H9 (cell line): ENCODE data around the gene FAM78A. TPM values are rescaled to one million over a fixed set of nuclear protein-coding genes. Genes with fewer than 3 reads are reported as not detected.

Experiments used
- DNase-seq: peaks from one replicate; pipeline ENCODE4 v3.0.0-alpha.2; 2017
- H2AFZ ChIP-seq: one replicate; pipeline ENCODE4 v1.6.1; 2013; ENCODE audit warnings: mild to moderate bottlenecking, low read length, control low read depth, moderate library complexity
- H2AK5ac ChIP-seq: 2 replicates; pipeline ENCODE4 v1.6.1; 2013; ENCODE audit warnings: low read length, control low read depth, mixed read lengths; ENCODE audit not compliant: insufficient read length
- H2BK120ac ChIP-seq: one replicate; pipeline ENCODE4 v1.6.1; 2013; ENCODE audit warnings: low read depth, mild to moderate bottlenecking, low read length, control low read depth, inconsistent platforms; ENCODE audit not compliant: poor library complexity, severe bottlenecking
- H2BK12ac ChIP-seq: 2 replicates; pipeline ENCODE4 v1.6.1; 2013; ENCODE audit warnings: low read length, control low read depth, mixed read lengths, low read depth; ENCODE audit not compliant: insufficient read length
- H2BK15ac ChIP-seq: 2 replicates; pipeline ENCODE4 v1.6.1; 2013; ENCODE audit warnings: low read depth, low read length, control low read depth
- H2BK20ac ChIP-seq: one replicate; pipeline ENCODE4 v1.6.1; 2013; ENCODE audit warnings: low read depth, mild to moderate bottlenecking, low read length, control low read depth, inconsistent platforms; ENCODE audit not compliant: poor library complexity, severe bottlenecking
- H2BK5ac ChIP-seq: 2 replicates; pipeline ENCODE4 v1.6.1; 2013; ENCODE audit warnings: low read length, control low read depth, mixed read lengths; ENCODE audit not compliant: insufficient read length
- H3K14ac ChIP-seq: 2 replicates; pipeline ENCODE4 v1.6.1; 2013; ENCODE audit warnings: low read length, control low read depth; ENCODE audit not compliant: insufficient read depth
- H3K18ac ChIP-seq: 2 replicates; pipeline ENCODE4 v1.6.1; 2013; ENCODE audit warnings: low read depth, mild to moderate bottlenecking, mixed read lengths, low read length, control low read depth; ENCODE audit not compliant: insufficient read length
- H3K23ac ChIP-seq: 2 replicates; pipeline ENCODE4 v1.6.1; 2013; ENCODE audit warnings: low read length, control low read depth, mixed read lengths, low read depth; ENCODE audit not compliant: insufficient read length
- H3K23me2 ChIP-seq: 2 replicates; pipeline ENCODE4 v1.6.1; 2013; ENCODE audit warnings: low read depth, mild to moderate bottlenecking, mixed read lengths, low read length, control low read depth; ENCODE audit not compliant: insufficient read length, poor library complexity, severe bottlenecking
- H3K27ac ChIP-seq: 2 replicates; pipeline ENCODE4 v1.5.1; 2013; ENCODE audit warnings: low read length, control low read depth, mixed read lengths, low read depth; ENCODE audit not compliant: insufficient read length
- H3K27me3 ChIP-seq: 2 replicates; pipeline ENCODE4 v1.6.1; 2013; ENCODE audit warnings: low read length, control low read depth, inconsistent platforms; ENCODE audit not compliant: insufficient read depth
- H3K4ac ChIP-seq: 2 replicates; pipeline ENCODE4 v1.6.1; 2013; ENCODE audit warnings: low read depth, mild to moderate bottlenecking, control low read depth, inconsistent platforms, low read length, moderate library complexity
- H3K4me1 ChIP-seq: 2 replicates; pipeline ENCODE4 v1.6.1; 2013; ENCODE audit warnings: low read length, control low read depth, inconsistent platforms; ENCODE audit not compliant: insufficient read depth
- H3K4me2 ChIP-seq: 2 replicates; pipeline ENCODE4 v1.6.1; 2013; ENCODE audit warnings: low read length, control low read depth, mixed read lengths; ENCODE audit not compliant: insufficient read length, insufficient read depth
- H3K56ac ChIP-seq: 2 replicates; pipeline ENCODE4 v1.6.1; 2013; ENCODE audit warnings: low read depth, mild to moderate bottlenecking, mixed read lengths, low read length, control low read depth; ENCODE audit not compliant: insufficient read length
- H3K79me1 ChIP-seq: 2 replicates; pipeline ENCODE4 v1.6.1; 2013; ENCODE audit warnings: low read depth, mild to moderate bottlenecking, moderate library complexity, low read length, control low read depth, inconsistent platforms; ENCODE audit not compliant: insufficient read depth, poor library complexity, severe bottlenecking
- H3K79me2 ChIP-seq: 2 replicates; pipeline ENCODE4 v1.6.1; 2013; ENCODE audit warnings: low read length, control low read depth, inconsistent platforms; ENCODE audit not compliant: insufficient read depth
- H3K9ac ChIP-seq: 2 replicates; pipeline ENCODE4 v1.6.1; 2013; ENCODE audit warnings: low read length, control low read depth, mixed read lengths; ENCODE audit not compliant: insufficient read length; ENCODE audit errors: extremely low read depth
- H3K9me3 ChIP-seq: one replicate; pipeline ENCODE4 v1.6.1; 2013; ENCODE audit warnings: low read depth, low read length, inconsistent platforms; ENCODE audit not compliant: control insufficient read depth
- H3T11ph ChIP-seq: one replicate; pipeline ENCODE4 v1.6.1; 2013; ENCODE audit warnings: mild to moderate bottlenecking, low read length, control low read depth, inconsistent platforms
- H4K20me1 ChIP-seq: one replicate; pipeline ENCODE4 v1.6.1; 2013; ENCODE audit not compliant: control insufficient read depth, insufficient read length, insufficient read depth
- H4K5ac ChIP-seq: 2 replicates; pipeline ENCODE4 v1.6.1; 2013; ENCODE audit warnings: low read depth, mild to moderate bottlenecking, mixed read lengths, low read length, control low read depth; ENCODE audit not compliant: insufficient read length
- H4K8ac ChIP-seq: replicated peaks from 2 replicates; pipeline ENCODE4 v1.6.1; 2013; ENCODE audit warnings: low read length, control low read depth, mixed read lengths, low read depth; ENCODE audit not compliant: insufficient read length
- H4K91ac ChIP-seq: 2 replicates; pipeline ENCODE4 v1.6.1; 2013; ENCODE audit warnings: low read depth, mild to moderate bottlenecking, moderate library complexity, mixed read lengths, low read length, control low read depth; ENCODE audit not compliant: insufficient read length
- H3K27ac Mint-ChIP-seq, 3 experiments: 2 replicates in 2 of 3; 3 replicates in 1 of 3; pipeline ENCODE4 v1.8.0; 2020 to 2021; ENCODE audit warnings: mixed read lengths in 3 of 3, mild to moderate bottlenecking in 1 of 3, moderate library complexity in 1 of 3
- H3K27me3 Mint-ChIP-seq: 2 replicates; pipeline ENCODE4 v1.8.0; 2021; ENCODE audit warnings: low read depth, mild to moderate bottlenecking, moderate library complexity, mixed read lengths
- H3K36me3 Mint-ChIP-seq, 3 experiments: 2 replicates in 2 of 3; 3 replicates in 1 of 3; pipeline ENCODE4 v1.8.0; 2020 to 2021; ENCODE audit warnings: low read depth in 3 of 3, mixed read lengths in 3 of 3; ENCODE audit not compliant: insufficient read depth in 1 of 3
- H3K4me1 Mint-ChIP-seq, 2 experiments: 2 replicates each; pipeline ENCODE4 v1.8.0; 2020; ENCODE audit warnings: mixed read lengths in 2 of 2
- H3K4me3 Mint-ChIP-seq, 2 experiments: 2 replicates in 1 of 2; 3 replicates in 1 of 2; pipeline ENCODE4 v1.8.0; 2020 to 2021; ENCODE audit warnings: mild to moderate bottlenecking in 2 of 2, mixed read lengths in 2 of 2, moderate library complexity in 1 of 2
- H3K9me3 Mint-ChIP-seq, 2 experiments: 2 replicates in 1 of 2; 3 replicates in 1 of 2; pipeline ENCODE4 v1.8.0; 2020; ENCODE audit warnings: mild to moderate bottlenecking in 2 of 2, mixed read lengths in 2 of 2, moderate library complexity in 1 of 2
- WGBS: extraction: QIAGEN DNeasy Blood & Tissue Kit; methylation state at CpG from one replicate; pipeline ENCODE4 v1.1.7; 2013; ENCODE audit warnings: missing lambda C conversion rate, low lambda C conversion rate, mixed read lengths; ENCODE audit not compliant: insufficient read length; ENCODE audit errors: extremely low coverage; 5-methylcytosine and 5-hydroxymethylcytosine counted together
- total RNA-seq: library from RNA; stranded (reverse); gene quantifications from 2 replicates; pipeline ENCODE4 v1.2.1, GENCODE V29; 2021
- TF ChIP-seq, protein P1 (sequence below): fragments of 200-600 bp; sonication (generic); conservative IDR thresholded peaks from 3 replicates; pipeline ENCODE4 v1.8.0; 2021; ENCODE audit warnings: antibody characterized with exemption, mild to moderate bottlenecking

Gene FAM78A
- total RNA-seq, 1 experiment from 2014 or later: 1.9 TPM

DNA sequence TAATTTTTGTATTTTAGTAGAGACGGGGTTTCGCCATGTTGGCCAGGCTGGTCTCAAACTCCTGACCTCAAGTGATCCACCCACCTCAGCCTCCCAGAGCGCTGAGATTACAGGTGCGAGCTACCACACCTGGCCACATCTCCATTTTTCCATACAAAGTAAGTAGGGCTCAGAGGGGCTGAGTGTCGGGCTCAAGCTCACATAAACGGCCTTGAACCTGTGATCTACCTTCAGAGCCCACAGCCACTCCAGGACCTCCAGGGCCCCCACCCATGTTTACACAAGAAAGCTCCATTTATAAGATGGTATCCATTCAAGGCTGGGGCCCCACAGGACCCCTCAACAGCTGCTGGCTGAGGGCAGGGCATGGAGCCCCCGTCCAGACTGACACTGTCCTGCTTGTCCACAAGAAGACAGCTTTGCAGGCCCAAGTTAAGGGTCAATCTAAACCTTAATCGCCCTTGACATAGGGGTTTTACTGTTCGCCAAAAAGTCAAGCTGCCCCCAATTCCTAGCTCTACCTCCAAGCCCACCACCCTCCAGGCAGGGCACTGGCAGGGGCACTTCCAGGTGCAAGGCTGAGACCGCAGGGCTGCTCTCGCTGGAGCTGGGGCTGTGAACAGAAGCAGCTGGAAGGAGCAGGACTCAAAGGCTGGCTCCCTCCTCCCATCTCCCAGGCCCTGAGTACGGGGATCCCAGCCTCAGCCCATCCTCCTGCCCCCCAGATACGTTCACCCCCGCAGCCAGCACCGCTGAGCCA lies 18.9 kb downstream of the FAM78A start:
- peaks cover 0 to 4% (median 3%) of the 10 kb centered on the region in 3 experiments; a peak in 4 of 7 replicates for H3K36me3 Mint-ChIP-seq
- no peaks in the 10 kb centered on the region; the same call in 1 of the 2 replicates for H3K4me1 ChIP-seq
- H3K23ac ChIP-seq: no peak overlapping the region
- no peak overlapping the region for H3K4me2 ChIP-seq
- no peak overlapping the region for H2BK120ac ChIP-seq
- H3K14ac ChIP-seq: no peak overlapping the region; the same call in 1 of the 2 replicates
- H4K8ac ChIP-seq: no peak overlapping the region
- no peak overlapping the region for H2BK20ac ChIP-seq
- H3K79me1 ChIP-seq: no peaks in the 10 kb centered on the region
- peaks cover 11 to 31% of the 10 kb centered on the region in 2 experiments for H3K4me1 Mint-ChIP-seq
- H4K20me1 ChIP-seq: no peaks in the 10 kb centered on the region
- H3K9me3 ChIP-seq: no peaks in the 10 kb centered on the region
- no peaks in the 10 kb centered on the region for H3K79me2 ChIP-seq
- no peak overlapping the region for H3K27ac ChIP-seq
- H3K23me2 ChIP-seq: peaks cover 5% of the 10 kb centered on the region
- H4K91ac ChIP-seq: no peak overlapping the region
- H2AK5ac ChIP-seq: no peak overlapping the region
- H2BK5ac ChIP-seq: no peak overlapping the region
- WGBS: no CpG with 5 or more reads among the region's 15 CpGs
- no peak overlapping the region for H4K5ac ChIP-seq
- H3K9ac ChIP-seq: no peak overlapping the region
- TF ChIP-seq, protein P1, sequence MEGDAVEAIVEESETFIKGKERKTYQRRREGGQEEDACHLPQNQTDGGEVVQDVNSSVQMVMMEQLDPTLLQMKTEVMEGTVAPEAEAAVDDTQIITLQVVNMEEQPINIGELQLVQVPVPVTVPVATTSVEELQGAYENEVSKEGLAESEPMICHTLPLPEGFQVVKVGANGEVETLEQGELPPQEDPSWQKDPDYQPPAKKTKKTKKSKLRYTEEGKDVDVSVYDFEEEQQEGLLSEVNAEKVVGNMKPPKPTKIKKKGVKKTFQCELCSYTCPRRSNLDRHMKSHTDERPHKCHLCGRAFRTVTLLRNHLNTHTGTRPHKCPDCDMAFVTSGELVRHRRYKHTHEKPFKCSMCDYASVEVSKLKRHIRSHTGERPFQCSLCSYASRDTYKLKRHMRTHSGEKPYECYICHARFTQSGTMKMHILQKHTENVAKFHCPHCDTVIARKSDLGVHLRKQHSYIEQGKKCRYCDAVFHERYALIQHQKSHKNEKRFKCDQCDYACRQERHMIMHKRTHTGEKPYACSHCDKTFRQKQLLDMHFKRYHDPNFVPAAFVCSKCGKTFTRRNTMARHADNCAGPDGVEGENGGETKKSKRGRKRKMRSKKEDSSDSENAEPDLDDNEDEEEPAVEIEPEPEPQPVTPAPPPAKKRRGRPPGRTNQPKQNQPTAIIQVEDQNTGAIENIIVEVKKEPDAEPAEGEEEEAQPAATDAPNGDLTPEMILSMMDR: no peak
- no peak overlapping the region for H3K18ac ChIP-seq
- no peak for DNase-seq
- no peak overlapping the region; a peak in 1 of 5 replicates for H3K4me3 Mint-ChIP-seq
- H3T11ph ChIP-seq: no peak overlapping the region
- no peak overlapping the region for H2AFZ ChIP-seq
- H3K4ac ChIP-seq: no peak overlapping the region
- no peaks in the 10 kb centered on the region for H3K9me3 Mint-ChIP-seq
- peak overlapping the region in 2 of 3 experiments; percentile 80 to 84; a peak in 1 of 7 replicates for H3K27ac Mint-ChIP-seq
- no peak overlapping the region for H2BK12ac ChIP-seq
- no peaks in the 10 kb centered on the region for H3K27me3 ChIP-seq
- no peaks in the 10 kb centered on the region for H3K27me3 Mint-ChIP-seq
- no peak overlapping the region for H3K56ac ChIP-seq
- H2BK15ac ChIP-seq: no peak overlapping the region
